GM12874 (cell line): ENCODE data around the gene C8B.

Experiments used
- CTCF ChIP-seq: IDR thresholded peaks from 2 replicates; pipeline ENCODE4 v1.5.1; 2011; ENCODE audit warnings: low read depth, mild to moderate bottlenecking, control low read depth, low read length, moderate library complexity; ENCODE audit not compliant: insufficient read depth

The C8B gene

GRCh38 chr1:56983484-56983883 is 17.7 kb upstream of the C8B start:
- TF ChIP-seq CTCF, result no peak

DNA sequence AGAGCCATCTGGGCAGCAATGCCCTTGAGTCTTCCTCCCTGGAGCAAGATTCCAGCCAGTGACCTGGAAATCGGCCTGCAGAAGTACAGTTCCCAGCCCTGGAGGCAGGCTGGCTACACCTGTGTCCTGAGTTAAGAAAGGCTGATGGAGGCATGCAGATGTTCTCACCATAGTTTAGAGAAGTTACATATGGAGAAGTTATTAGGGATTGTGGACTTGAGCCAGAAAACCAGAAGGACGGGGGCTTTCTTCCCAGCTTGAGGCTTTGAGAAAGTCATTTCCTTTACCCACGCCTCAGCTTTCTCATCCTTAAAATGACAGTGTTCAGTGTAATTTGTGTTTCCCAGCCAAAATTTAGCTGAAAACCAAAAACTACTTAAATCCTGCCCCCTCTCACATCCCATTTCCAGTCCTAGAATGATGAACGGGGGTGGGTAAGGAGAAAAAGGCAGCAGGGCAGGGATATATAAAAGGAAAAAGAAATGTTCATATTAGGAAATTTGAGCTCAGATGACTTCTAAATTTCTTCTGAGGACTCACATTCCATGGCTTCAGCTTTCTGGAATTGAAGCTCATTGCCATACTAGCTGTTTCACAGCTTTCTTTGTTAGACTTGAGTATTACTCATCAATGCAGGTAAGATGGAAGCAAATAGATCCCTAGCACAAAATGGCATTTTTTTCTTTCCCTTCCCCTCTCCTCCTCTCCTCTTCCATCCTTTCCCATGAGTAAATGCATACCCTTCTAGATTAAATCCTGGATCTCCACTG is 14.4 kb upstream of the C8B start:
- no peak for TF ChIP-seq CTCF

- no peak for TF ChIP-seq CTCF
Observed at GRCh38 chr1:56978819-56979218, 13.0 kb upstream of the C8B start.

- no peak for TF ChIP-seq CTCF
Observed at GRCh38 chr1:56977910-56978309, 12.1 kb upstream of the C8B start.

DNA sequence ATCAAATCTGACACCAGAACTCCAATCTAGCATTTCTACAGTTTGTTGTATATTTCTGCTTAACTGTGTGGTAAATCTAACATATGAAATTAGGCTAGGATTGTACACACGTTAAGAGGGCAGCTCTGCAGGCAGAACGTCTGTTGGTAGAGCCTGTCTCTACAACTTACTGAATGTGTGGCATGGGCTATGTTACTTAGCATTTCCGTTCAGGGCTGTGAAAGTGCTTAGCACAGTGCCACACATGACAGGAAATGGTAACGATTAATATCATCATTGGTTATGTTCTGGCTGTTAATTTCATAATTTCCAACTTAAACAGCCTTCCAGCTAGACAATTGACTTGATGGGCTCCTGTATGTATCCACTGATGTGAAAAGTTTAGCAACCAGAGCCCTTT is 9.6 kb upstream of the C8B start:
- no peak for TF ChIP-seq CTCF

DNA sequence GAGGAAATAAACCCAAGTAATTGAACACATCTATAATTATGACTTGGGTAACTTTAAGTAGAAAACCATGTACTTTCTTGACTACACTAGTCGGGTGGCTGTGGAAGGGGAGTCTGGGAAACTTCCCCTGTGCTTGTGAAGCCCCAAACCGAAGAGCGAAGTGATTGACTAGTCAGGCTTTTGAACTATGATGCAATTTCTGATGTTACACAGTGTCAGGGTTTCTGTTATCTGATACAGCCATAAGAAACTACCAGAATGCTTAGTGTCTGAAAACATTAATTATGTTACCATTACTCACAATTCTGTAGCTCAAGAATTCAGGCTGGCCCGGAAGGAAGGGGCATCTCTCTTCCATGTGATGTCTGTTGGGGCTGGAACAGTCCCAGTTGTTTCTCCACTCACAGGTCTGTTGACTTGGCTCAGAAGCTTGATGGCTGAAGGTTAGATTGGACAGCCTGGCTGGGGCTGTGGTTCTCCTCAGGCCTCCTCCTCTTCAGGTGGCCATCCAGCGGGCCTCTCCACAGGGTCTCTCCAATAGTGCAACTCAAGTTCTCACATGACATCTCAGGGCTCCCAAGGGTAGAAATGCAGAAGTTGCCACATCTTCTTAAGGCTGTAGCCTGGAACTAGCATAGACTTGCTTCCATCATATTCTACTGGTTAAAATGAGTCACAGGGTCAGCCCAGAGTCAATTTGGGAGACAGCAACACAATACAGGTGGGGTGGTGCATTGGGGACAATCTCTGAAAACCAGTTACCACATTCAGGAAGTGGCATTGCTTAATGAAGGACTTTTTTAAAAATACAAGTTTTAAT is 8.3 kb upstream of the C8B start:
- no peak for TF ChIP-seq CTCF

DNA sequence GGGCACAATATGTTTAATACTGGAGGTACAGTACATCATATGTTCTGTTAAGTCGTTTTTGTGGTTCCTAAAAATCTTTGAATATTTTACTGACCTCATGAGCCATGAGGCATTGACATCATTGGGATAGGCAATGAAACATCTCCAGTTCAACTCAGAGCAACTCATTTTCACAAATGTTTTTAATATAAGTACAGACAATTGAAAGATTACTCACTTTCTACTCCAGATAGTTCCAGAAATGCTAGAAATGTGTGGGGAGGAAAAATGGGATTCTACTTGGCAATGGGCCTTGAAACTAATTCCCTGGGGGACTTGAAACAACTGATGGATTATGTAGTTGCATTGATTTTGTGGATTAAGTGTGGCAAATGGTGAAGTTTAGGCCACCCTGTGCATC is 7.2 kb upstream of the C8B start:
- no peak for TF ChIP-seq CTCF
